Muscle of leg (tissue), 11 donors: Measurements from ENCODE around the gene PMP22. TPM values are rescaled to one million over a fixed set of nuclear protein-coding genes. Genes with fewer than 3 reads are reported as not detected.
"Not testable (repeated sequence)": the region's sequence is repeated elsewhere in the genome, so short reads cannot be mapped to it uniquely, and the experiment has no call there.

ENCODE experiments used
- DNase-seq: peaks from one replicate; pipeline ENCODE4 v3.0.0; 2013
- H3K27ac ChIP-seq: one replicate; pipeline ENCODE4 v1.5.1; 2013; ENCODE audit warnings: mild to moderate bottlenecking, low read length, control low read depth
- H3K27me3 ChIP-seq: one replicate; pipeline ENCODE4 v1.6.1; 2013; ENCODE audit warnings: low read length; ENCODE audit not compliant: control insufficient read depth, insufficient read depth
- H3K36me3 ChIP-seq: one replicate; pipeline ENCODE4 v1.6.1; 2013; ENCODE audit warnings: low read length; ENCODE audit not compliant: control insufficient read depth, insufficient read depth
- H3K4me1 ChIP-seq: one replicate; pipeline ENCODE4 v1.6.1; 2013; ENCODE audit warnings: low read length; ENCODE audit not compliant: control insufficient read depth, insufficient read depth
- H3K4me3 ChIP-seq: one replicate; pipeline ENCODE4 v1.5.1; 2013; ENCODE audit warnings: low read length, control low read depth
- H3K9me3 ChIP-seq: replicated peaks from 2 replicates; pipeline ENCODE4 v1.6.1; 2013; ENCODE audit warnings: low read depth, low read length; ENCODE audit not compliant: control insufficient read depth
- WGBS: methylation state at CpG from one replicate; pipeline ENCODE4 v1.1.5; 2013; ENCODE audit warnings: missing lambda C conversion rate; ENCODE audit not compliant: insufficient coverage; 5-methylcytosine and 5-hydroxymethylcytosine counted together
- polyA plus RNA-seq, 8 donors: library from polyadenylated mRNA; unstranded; fragments of 120-200 nt; gene quantifications; one replicate each; pipeline versions ENCODE4 v1.2.1 to v1.2.3, GENCODE V29; 2013; ENCODE audit warnings: inconsistent platforms in 1 of 8, low replicate concordance in 1 of 8; ENCODE audit not compliant: insufficient read length in 8 of 8, insufficient read depth in 1 of 8
- total RNA-seq: library from RNA; stranded (reverse); fragments of 120-200 nt; gene quantifications from one replicate; pipeline ENCODE4 v1.2.4, GENCODE V29; 2013

Gene PMP22
- total and polyA plus RNA-seq, 9 donors = 125 to 256 (median 211) TPM

GRCh38 chr17:15230866-15231265, 34.3 kb downstream of the PMP22 start:
- Histone ChIP-seq H3K4me1 (peaks cover 5% of the 10 kb centered on the region), H3K27me3 (no peaks in the 10 kb centered on the region), H3K9me3 (no peaks in the 10 kb centered on the region), H3K36me3 (peaks cover 60% of the 10 kb centered on the region), H3K27ac (no peak overlapping the region), H3K4me3 (no peak overlapping the region)
- no peak for DNase-seq
- WGBS = 95% methylated on average over 16 of the region's 18 CpGs

DNA sequence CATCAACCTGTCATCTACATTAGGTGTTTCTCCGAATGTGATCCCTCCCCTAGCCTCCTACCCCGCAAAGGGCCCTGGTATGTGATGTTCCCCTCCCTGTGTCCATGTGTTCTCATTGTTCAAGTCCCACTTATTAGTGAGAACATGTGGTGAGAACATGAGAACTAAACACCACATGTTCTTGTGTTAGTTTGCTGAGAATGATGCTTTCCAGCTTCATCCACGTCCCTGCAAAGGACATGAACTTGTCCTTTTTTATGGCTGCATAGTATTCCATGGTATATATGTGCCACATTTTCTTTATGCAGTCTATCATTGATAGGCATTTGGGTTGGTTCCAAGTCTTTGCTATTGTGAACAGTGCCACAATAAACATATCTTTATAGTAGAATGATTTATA, 43.3 kb downstream of the PMP22 start:
- H3K4me1 ChIP-seq, H3K4me3 ChIP-seq, H3K27me3 ChIP-seq, H3K27ac ChIP-seq, H3K36me3 ChIP-seq, H3K9me3 ChIP-seq, DNase-seq: not testable (repeated sequence)
- WGBS = no CpG with 5 or more reads among the region's 3 CpGs

GRCh38 chr17:15220785-15221184, 44.3 kb downstream of the PMP22 start:
- Histone ChIP-seq H3K36me3 (no peaks in the 10 kb centered on the region), H3K9me3 (peaks cover 2% of the 10 kb centered on the region), H3K27ac (no peak overlapping the region), H3K27me3 (no peaks in the 10 kb centered on the region), H3K4me1 (no peaks in the 10 kb centered on the region), H3K4me3 (no peak overlapping the region)
- 40% methylated on average over 1 of the region's 2 CpGs for WGBS
- peak; percentile 31 for DNase-seq

GRCh38 chr17:15216481-15216880, 48.6 kb downstream of the PMP22 start:
- DNase-seq = no peak
- H3K4me3 ChIP-seq = no peak overlapping the region
- no CpG with 5 or more reads among the region's 2 CpGs for WGBS
- no peak overlapping the region for H3K27ac ChIP-seq
- no peaks in the 10 kb centered on the region for H3K36me3 ChIP-seq
- no peaks in the 10 kb centered on the region for H3K27me3 ChIP-seq
- H3K4me1 ChIP-seq = no peaks in the 10 kb centered on the region
- H3K9me3 ChIP-seq = no peaks in the 10 kb centered on the region

DNA sequence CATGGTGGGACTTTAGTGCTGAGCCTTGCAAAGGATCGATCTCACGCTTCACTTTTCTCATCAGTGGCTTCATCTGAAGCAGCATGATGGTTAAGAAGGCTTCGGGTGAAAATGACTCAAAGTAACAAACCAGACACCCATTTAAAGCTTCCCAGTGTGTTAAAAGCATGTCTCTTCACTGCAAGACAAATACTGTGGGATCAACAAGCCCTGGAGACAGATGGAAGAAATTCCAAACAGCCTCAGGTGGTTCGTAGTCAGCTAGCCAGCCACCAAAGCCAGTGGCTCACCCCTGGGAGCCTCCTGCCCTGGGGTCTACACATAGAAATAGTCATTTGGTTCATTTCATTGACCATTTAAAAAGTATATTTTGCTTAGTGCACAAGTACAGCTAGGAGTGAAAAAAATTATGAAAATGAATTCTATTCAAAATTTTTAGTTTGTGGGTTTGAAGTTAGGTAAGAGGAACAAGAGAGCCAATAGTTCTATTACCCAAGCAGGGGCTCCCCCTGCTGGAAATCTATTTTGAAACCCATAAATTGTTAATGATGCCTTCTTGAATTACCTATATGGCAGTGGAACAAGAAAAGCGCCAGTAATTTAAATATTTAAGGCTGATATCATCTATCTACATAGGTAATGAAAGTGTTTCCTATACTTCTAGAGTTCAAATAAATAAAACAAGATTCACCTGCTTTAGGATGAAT, 51.6 kb downstream of the PMP22 start:
- Histone ChIP-seq H3K4me1 (no peaks in the 10 kb centered on the region), H3K9me3 (no peaks in the 10 kb centered on the region), H3K36me3 (no peaks in the 10 kb centered on the region), H3K27ac (no peak overlapping the region), H3K4me3 (no peak overlapping the region), H3K27me3 (no peaks in the 10 kb centered on the region)
- WGBS = 67% methylated on average over 1 of the region's 5 CpGs
- no peak for DNase-seq

DNA sequence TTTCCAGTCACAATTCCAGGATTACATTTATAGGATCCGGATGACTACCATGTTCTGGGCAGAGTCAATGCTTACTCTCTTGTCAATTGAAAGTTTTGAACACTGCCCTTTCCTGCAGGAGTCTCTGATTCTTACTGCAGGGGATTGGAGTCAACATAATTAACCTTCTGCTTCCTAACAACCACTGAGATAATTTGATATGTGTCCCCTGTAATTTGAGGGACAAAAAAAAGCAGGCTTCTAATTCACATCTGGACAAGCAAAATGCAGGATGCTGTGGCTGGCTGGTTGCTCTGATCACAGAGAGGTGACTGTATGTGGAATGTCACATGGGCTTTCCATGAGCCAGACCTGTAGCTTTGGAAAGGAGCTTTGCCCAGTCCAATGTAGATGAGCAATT, 54.9 kb downstream of the PMP22 start:
- no peaks in the 10 kb centered on the region for H3K4me1 ChIP-seq
- H3K27me3 ChIP-seq = no peaks in the 10 kb centered on the region
- no peak overlapping the region for H3K27ac ChIP-seq
- H3K9me3 ChIP-seq = no peaks in the 10 kb centered on the region
- no peak overlapping the region for H3K4me3 ChIP-seq
- 50% methylated on average over 1 of the region's 1 CpG for whole genome bisulfite sequencing
- DNase-seq = no peak
- no peaks in the 10 kb centered on the region for H3K36me3 ChIP-seq

GRCh38 chr17:15203062-15203461, 62.1 kb downstream of the PMP22 start:
- H3K36me3 ChIP-seq, H3K27ac ChIP-seq, DNase-seq, H3K4me3 ChIP-seq, H3K4me1 ChIP-seq, H3K27me3 ChIP-seq: not testable (repeated sequence)
- peaks cover 23% of the 10 kb centered on the region for H3K9me3 ChIP-seq
- no CpG with 5 or more reads among the region's 2 CpGs for WGBS

DNA sequence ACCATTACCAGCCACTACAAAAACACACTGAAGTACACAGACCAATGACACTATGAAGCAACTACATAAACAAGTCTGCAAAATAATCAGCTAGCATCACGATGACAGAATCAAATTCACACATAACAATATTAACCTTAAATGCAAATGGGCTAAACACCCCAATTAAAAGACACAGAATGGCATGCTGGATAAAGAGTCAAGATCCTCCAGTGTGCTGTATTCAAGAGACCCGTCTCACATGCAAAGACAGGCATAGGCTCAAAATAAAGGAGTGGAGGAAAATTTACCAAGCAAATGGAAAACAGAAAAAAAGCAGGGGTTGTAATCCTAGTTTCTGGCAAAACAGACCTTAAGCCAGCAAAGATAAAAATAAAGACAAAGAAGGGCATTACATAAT, 64.6 kb downstream of the PMP22 start:
- not testable (repeated sequence) for DNase-seq, H3K36me3 ChIP-seq, H3K27ac ChIP-seq, H3K4me3 ChIP-seq, H3K4me1 ChIP-seq, H3K27me3 ChIP-seq
- no CpG with 5 or more reads among the region's 2 CpGs for WGBS
- H3K9me3 ChIP-seq = peaks cover 25% of the 10 kb centered on the region

DNA sequence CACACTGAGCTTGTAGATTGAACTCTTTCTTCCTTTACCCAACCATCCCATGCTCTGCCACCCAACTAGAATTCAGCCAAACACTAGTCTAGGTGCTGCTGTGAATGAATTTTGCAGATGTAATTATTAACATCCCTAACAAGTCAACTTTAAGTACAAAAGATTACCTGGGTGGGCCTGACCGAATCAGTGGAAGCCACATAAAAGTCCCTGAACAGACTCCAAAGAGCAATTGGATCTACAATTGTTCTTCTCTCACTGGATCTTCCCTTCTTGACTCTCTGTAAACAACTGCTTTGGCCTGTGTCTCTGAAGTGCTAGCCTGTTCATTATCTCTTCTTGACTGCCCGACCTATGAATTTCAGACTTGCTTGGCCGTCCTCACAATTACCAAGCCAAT, 67.9 kb downstream of the PMP22 start:
- DNase-seq = no peak
- Histone ChIP-seq H3K9me3 (peaks cover 25% of the 10 kb centered on the region), H3K27me3 (no peaks in the 10 kb centered on the region), H3K4me1 (peaks cover 9% of the 10 kb centered on the region), H3K36me3 (no peaks in the 10 kb centered on the region), H3K27ac (no peak overlapping the region), H3K4me3 (no peak overlapping the region)
- WGBS = no CpG with 5 or more reads among the region's 3 CpGs

GRCh38 chr17:15194859-15195277, 70.3 kb downstream of the PMP22 start:
- peak overlapping the region; percentile 72 for H3K27ac ChIP-seq
- no CpG with 5 or more reads among the region's 1 CpG for WGBS
- peaks cover 9% of the 10 kb centered on the region for H3K4me1 ChIP-seq

GRCh38 chr17:15185625-15185991, 79.5 kb downstream of the PMP22 start:
- H3K4me3 ChIP-seq = no peak overlapping the region
- no peaks in the 10 kb centered on the region for H3K36me3 ChIP-seq
- no peaks in the 10 kb centered on the region for H3K27me3 ChIP-seq
- WGBS = 60% methylated on average over 2 of the region's 4 CpGs
- H3K4me1 ChIP-seq = peaks cover 19% of the 10 kb centered on the region
- H3K27ac ChIP-seq = peak overlapping the region; percentile 83
- DNase-seq = peak; percentile 91
- no peaks in the 10 kb centered on the region for H3K9me3 ChIP-seq

More at GRCh38 chr17:15194859-15195277, 70.3 kb downstream of the PMP22 start:
- peak; percentile 23 for DNase-seq
- no peaks in the 10 kb centered on the region for H3K36me3 ChIP-seq
- no peaks in the 10 kb centered on the region for H3K27me3 ChIP-seq
- H3K9me3 ChIP-seq = peaks cover 18% of the 10 kb centered on the region
- no peak overlapping the region for H3K4me3 ChIP-seq
